A549 (cell line): Measurements from ENCODE around the gene S100A7A. TPM values are rescaled to one million over a fixed set of nuclear protein-coding genes. Genes with fewer than 3 reads are reported as not detected.

ENCODE experiments used
- ATAC-seq, 2 experiments: fragments of 200-7000 bp in 1 of 2; fragments of >200 bp in 1 of 2; cut with Nextera tagmentation in 1 of 2; cut with Tn5 transposase in 1 of 2; 3 replicates each; pipeline versions ENCODE4 v1.8.0 to v1.9.1; 2018 to 2020; ENCODE audit warnings: mild to moderate bottlenecking in 1 of 2, moderate library complexity in 1 of 2
- CTCF ChIA-PET: fragments of 300-600 bp; sonication (Branson Sonifier 250); formaldehyde crosslinking; extraction: SDS; loops from one replicate; lab custom pipeline; 2021; ENCODE audit warnings: antibody characterized with exemption, inconsistent platforms; lab: Yijun Ruan, JAX
- POLR2A ChIA-PET: fragments of 350-600 bp; formaldehyde crosslinking; extraction: SDS; loops from one replicate; lab custom pipeline; 2021; ENCODE audit warnings: antibody characterized with exemption, inconsistent platforms; lab: Yijun Ruan, JAX
- DNase-seq, 2 experiments: peaks; one replicate each; pipeline versions ENCODE4 v3.0.0 to v3.0.0-alpha.2; 2011 to 2016; ENCODE audit warnings: low read depth in 1 of 2, low spot score in 1 of 2
- FAIRE-seq: peaks from 2 replicates; lab custom pipeline; 2011; peaks lifted over from hg19 to GRCh38; lab: Jason Lieb, UNC
- H3K27ac ChIP-seq, 2 experiments: fragments of >200 bp; sonication (Bioruptor Twin); formaldehyde crosslinking; 3 replicates each; pipeline ENCODE4 v1.5.1; 2016 to 2017
- H3K4me1 ChIP-seq: fragments of >200 bp; sonication (Bioruptor Twin); formaldehyde crosslinking; 3 replicates; pipeline ENCODE4 v1.6.1; 2016
- H3K4me2 ChIP-seq: fragments of >200 bp; sonication (Bioruptor Twin); formaldehyde crosslinking; 3 replicates; pipeline ENCODE4 v1.6.1; 2016
- H3K4me3 ChIP-seq: fragments of >200 bp; sonication (Bioruptor Twin); formaldehyde crosslinking; 3 replicates; pipeline ENCODE4 v1.5.1; 2016
- H3K9me3 ChIP-seq: fragments of >200 bp; sonication (Bioruptor Twin); formaldehyde crosslinking; 3 replicates; pipeline ENCODE4 v1.6.1; 2016
- BCL3 ChIP-seq: fragments of >200 bp; sonication (Bioruptor Twin); formaldehyde crosslinking; IDR thresholded peaks from 3 replicates; pipeline ENCODE4 v1.6.1; 2016
- BHLHE40 ChIP-seq: IDR thresholded peaks from 2 replicates; pipeline ENCODE4 v1.6.1; 2012; ENCODE audit warnings: low read depth, low read length, inconsistent platforms
- CBX8 ChIP-seq: fragments of 200-600 bp; sonication (generic); IDR thresholded peaks from 2 replicates; pipeline ENCODE4 v1.6.1; 2016
- EHF ChIP-seq: fragments of 250-450 bp; sonication (Bioruptor Pico); IDR thresholded peaks from 2 replicates; pipeline ENCODE4 v1.5.0; 2020; ENCODE audit warnings: mild to moderate bottlenecking
- EP300 ChIP-seq, 2 experiments: fragments of >200 bp; sonication (Bioruptor Twin); formaldehyde crosslinking; IDR thresholded peaks; 2 replicates in 1 of 2; 3 replicates in 1 of 2; pipeline ENCODE4 v1.6.1; 2016 to 2017
- HDAC2 ChIP-seq: fragments of 200-600 bp; sonication (generic); IDR thresholded peaks from 2 replicates; pipeline ENCODE4 v1.6.1; 2016
- HOXB13 ChIP-seq: fragments of 250-450 bp; sonication (Bioruptor Pico); IDR thresholded peaks from 2 replicates; pipeline ENCODE4 v1.5.0; 2020; ENCODE audit warnings: low read depth, mild to moderate bottlenecking, moderate library complexity
- KDM1A ChIP-seq: fragments of 200-600 bp; sonication (generic); IDR thresholded peaks from 2 replicates; pipeline ENCODE4 v1.6.1; 2016; ENCODE audit warnings: low read depth, mild to moderate bottlenecking
- MAZ ChIP-seq: fragments of 150-350 bp; IDR thresholded peaks from 2 replicates; pipeline ENCODE4 v1.6.1; 2014; ENCODE audit warnings: antibody characterized with exemption, low read depth, low read length, borderline replicate concordance
- MYC ChIP-seq: IDR thresholded peaks from 2 replicates; pipeline ENCODE4 v1.6.1; 2012; ENCODE audit warnings: mild to moderate bottlenecking, inconsistent platforms, low read length, improper control_type of control experiment, borderline replicate concordance
- POLR2A ChIP-seq: IDR thresholded peaks from 2 replicates; pipeline ENCODE4 v1.6.1; 2012; ENCODE audit warnings: mild to moderate bottlenecking, low read length
- RCOR1 ChIP-seq: fragments of 150-350 bp; IDR thresholded peaks from 2 replicates; pipeline ENCODE4 v1.6.1; 2014; ENCODE audit warnings: antibody characterized with exemption, low read length, low read depth
- RNF2 ChIP-seq: fragments of 200-600 bp; sonication (generic); IDR thresholded peaks from 2 replicates; pipeline ENCODE4 v1.6.1; 2016; ENCODE audit warnings: low read depth, mild to moderate bottlenecking, antibody characterized with exemption, moderate library complexity, borderline replicate concordance
- SMC3 ChIP-seq: fragments of >200 bp; sonication (Bioruptor Twin); formaldehyde crosslinking; IDR thresholded peaks from 3 replicates; pipeline ENCODE4 v1.6.1; 2018; ENCODE audit warnings: inconsistent platforms
- TP53 ChIP-seq: fragments of 250-450 bp; sonication (Bioruptor Pico); IDR thresholded peaks from 2 replicates; pipeline ENCODE4 v1.5.0; 2021; ENCODE audit warnings: mild to moderate bottlenecking, moderate library complexity
- ZC3H11A ChIP-seq: fragments of 450-650 bp; IDR thresholded peaks from 2 replicates; pipeline ENCODE4 v1.6.1; 2014; ENCODE audit warnings: antibody characterized with exemption, mild to moderate bottlenecking
- ZNF302 ChIP-seq: fragments of 250-450 bp; sonication (Bioruptor Pico); IDR thresholded peaks from 2 replicates; pipeline ENCODE4 v1.9.0; 2021; ENCODE audit warnings: inconsistent platforms, mild to moderate bottlenecking, moderate library complexity
- ZSCAN20 ChIP-seq: fragments of 250-450 bp; sonication (Bioruptor Pico); IDR thresholded peaks from 2 replicates; pipeline ENCODE4 v1.8.0; 2022; ENCODE audit warnings: mild to moderate bottlenecking, moderate library complexity
- WGBS: methylation state at CpG from one replicate; pipeline ENCODE4 v1.1.6; 2017; ENCODE audit errors: missing lambda C conversion rate; 5-methylcytosine and 5-hydroxymethylcytosine counted together
- polyA plus RNA-seq, 4 experiments: library from polyadenylated mRNA; depleted of rRNA in 3 of 4; stranded (reverse); fragments of >200 nt; fragmentation: RNase III in 1 of 4; extraction: RNeasy Plus Mini Kit Qiagen cat#74134 plus additional on column Dnase treatment in 1 of 4; gene quantifications; 2 replicates in 3 of 4; 3 replicates in 1 of 4; pipeline ENCODE4 v1.2.3, GENCODE V29; 2011 to 2017

Gene S100A7A
- polyA plus RNA-seq, 2 of the 4 experiments (the other 2 are of a cell fraction) = not detected

DNA sequence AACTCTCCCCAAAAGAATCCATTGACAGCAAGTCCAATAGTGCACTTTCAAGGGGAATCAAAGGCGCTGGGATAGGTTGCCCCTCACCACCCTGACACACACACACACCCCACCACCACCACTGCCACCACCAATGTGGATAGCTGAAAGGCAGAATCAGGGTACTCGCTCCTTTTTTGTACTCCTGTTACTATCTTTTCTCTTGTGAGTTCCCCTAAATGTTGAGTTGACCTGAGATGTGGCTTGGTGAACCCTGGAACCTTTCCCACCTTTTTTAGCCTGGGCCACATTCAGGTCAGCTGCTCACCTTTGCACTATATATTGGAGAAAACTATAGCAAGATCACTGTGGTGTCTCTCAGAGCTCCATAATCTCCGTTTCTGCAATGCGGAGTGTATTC, 29.3 kb upstream of the S100A7A start:
- no peak for DNase-seq
- POLR2A ChIA-PET = no interaction called here
- 13% methylated on average over 4 of the region's 4 CpGs for WGBS
- Histone ChIP-seq H3K4me1 (no peaks in the 10 kb centered on the region), H3K9me3 (peaks cover 5% of the 10 kb centered on the region; the same call in 2 of the 3 replicates), H3K4me2 (no peak overlapping the region), H3K4me3 (no peak overlapping the region), H3K27ac (no peak overlapping the region)
- TF ChIP-seq BCL3 (no peak), CBX8 (no peak), ZNF302 (no peak), RCOR1 (no peak), TP53 (CRISPR knock-in tag) (no peak), MYC (no peak)
- CTCF ChIA-PET = interaction anchor here (1.6 to 1.7 kb wide), 2 partner anchors 31 to 34 kb away, joined by 3 to 6 read pairs; no protein-coding TSS in a partner anchor
- FAIRE-seq = no peak
- no peak for ATAC-seq

- H3K4me3 ChIP-seq = no peak overlapping the region
- WGBS = 31% methylated on average over 4 of the region's 4 CpGs
- TF ChIP-seq SMC3 (no peak), BCL3 (no peak), HDAC2 (no peak), MAZ (no peak)
- H3K4me1 ChIP-seq = no peaks in the 10 kb centered on the region
- ATAC-seq (no peak), FAIRE-seq (no peak), DNase-seq (no peak)
- H3K27ac ChIP-seq = no peak overlapping the region
- ChIA-PET CTCF (interaction anchor here (1.6 to 1.7 kb wide), 2 partner anchors 32 to 35 kb away, joined by 3 to 6 read pairs; no protein-coding TSS in a partner anchor), POLR2A (no interaction called here)
- H3K9me3 ChIP-seq = peaks cover under 1% of the 10 kb centered on the region; the same call in 2 of the 3 replicates
- H3K4me2 ChIP-seq = no peak overlapping the region
Measured at GRCh38 chr1:153387785-153388184, 28.5 kb upstream of the S100A7A start.

- no peak for DNase-seq
- Histone ChIP-seq H3K4me1 (no peaks in the 10 kb centered on the region), H3K4me2 (no peak overlapping the region), H3K9me3 (no peaks in the 10 kb centered on the region), H3K4me3 (no peak overlapping the region), H3K27ac (no peak overlapping the region)
- ChIA-PET CTCF (interaction anchor here (1.3 kb wide), 2 partner anchors 105 to 179 kb away, joined by 3 to 4 read pairs; no protein-coding TSS in a partner anchor), POLR2A (no interaction called here)
- 0% methylated on average over 1 of the region's 1 CpG for WGBS
- FAIRE-seq = no peak
- TF ChIP-seq KDM1A = no peak
- TF ChIP-seq HOXB13 (CRISPR knock-in tag) = no peak
- no peak for TF ChIP-seq EP300 (IDR thresholded peaks at IDR 0.05)
- TF ChIP-seq ZC3H11A = no peak
- TF ChIP-seq, all 56 proteins: peak for 0
- no peak for ATAC-seq
Measured at GRCh38 chr1:153389401-153389800, 26.9 kb upstream of the S100A7A start.

DNA sequence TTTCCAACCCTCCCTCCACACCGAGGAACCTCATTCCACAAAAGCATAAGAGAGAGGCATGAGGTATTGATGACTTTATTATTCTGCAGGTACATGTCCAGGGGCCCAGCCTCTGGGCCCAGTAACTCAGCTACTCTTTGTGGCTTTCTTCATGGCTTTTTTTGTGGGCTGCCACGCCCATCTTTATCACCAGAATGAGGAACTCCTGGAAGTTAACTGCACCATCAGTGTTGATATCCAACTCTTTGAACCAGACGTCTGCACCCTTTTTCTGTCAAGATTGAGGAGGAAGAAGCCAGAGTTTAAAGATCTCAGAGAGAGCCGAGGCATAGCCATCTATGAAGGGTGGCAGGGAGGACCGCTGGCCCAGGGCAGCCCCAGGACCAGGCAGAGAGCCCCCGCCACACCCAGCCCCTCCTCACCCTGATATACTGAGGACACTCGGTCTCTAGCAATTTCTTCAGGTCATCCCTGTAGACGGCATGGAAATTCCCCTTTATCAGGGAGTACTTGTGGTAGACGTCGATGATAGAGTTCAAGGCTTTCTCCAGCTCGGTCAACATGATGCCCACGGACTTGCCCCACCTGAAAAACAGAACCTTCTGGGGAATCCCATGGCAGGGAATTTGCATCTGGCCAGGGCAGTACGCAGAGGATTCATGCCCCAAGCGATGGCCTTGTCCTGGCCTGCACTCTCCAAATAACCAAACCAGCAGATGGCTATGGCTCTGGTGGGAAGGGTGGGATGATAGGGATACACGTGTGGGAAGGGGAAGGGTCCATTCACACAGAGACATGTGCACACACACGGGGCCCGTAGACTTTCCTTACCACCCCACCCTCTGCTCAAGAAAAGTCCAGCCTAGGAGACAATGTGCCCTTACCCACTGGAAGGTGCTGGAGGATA, 26.1 kb upstream of the S100A7A start:
- no peak for TF ChIP-seq HOXB13 (CRISPR knock-in tag)
- TF ChIP-seq ZC3H11A = no peak
- no peak for TF ChIP-seq POLR2A
- TF ChIP-seq BHLHE40 = no peak
- TF ChIP-seq ZSCAN20 = no peak
- TF ChIP-seq RNF2 = no peak
- TF ChIP-seq EHF (CRISPR knock-in tag) = no peak
- Histone ChIP-seq H3K9me3 (no peaks in the 10 kb centered on the region), H3K4me3 (no peak overlapping the region), H3K4me2 (no peak overlapping the region), H3K27ac (no peak overlapping the region), H3K4me1 (no peaks in the 10 kb centered on the region)
- 4% methylated on average over 17 of the region's 17 CpGs for WGBS
- ChIA-PET POLR2A (no interaction called here), CTCF (interaction anchor here (1.3 kb wide), 2 partner anchors 104 to 178 kb away, joined by 3 to 4 read pairs; no protein-coding TSS in a partner anchor)
- ATAC-seq (no peak), DNase-seq (no peak), FAIRE-seq (no peak)
